AG04450 (cell line): ENCODE data around the gene CNNM2. TPM values are rescaled to one million over a fixed set of nuclear protein-coding genes. Genes with fewer than 3 reads are reported as not detected.

ENCODE experiments used
- polyA plus RNA-seq: library from polyadenylated mRNA; depleted of rRNA; stranded (reverse); fragments of >200 nt; gene quantifications from 2 replicates; pipeline ENCODE4 v1.2.3, GENCODE V29; 2011; rRNA removed
- small RNA-seq: library from RNA; depleted of rRNA; stranded (forward); fragments of <200 nt; gene quantifications from one replicate; pipeline ENCODE3, GENCODE V24; 2012; ENCODE audit warnings: low read depth; ENCODE audit not compliant: insufficient read length

Gene CNNM2
- polyA plus RNA-seq, 1 experiment = 5.2 TPM

Small RNA genes within 50 kb of the gene (small RNA-seq; reads per million reads assigned to genes)
- gene AS3MT = not detected
- not detected for gene RF00026
- not detected for gene RF02271

Other genes starting within 250 kb of the CNNM2 start
- gene ARL3, start 203.9 kb upstream of the CNNM2 start, polyA plus RNA-seq = 16.5 and 19.2 TPM in 2 replicates
- gene SFXN2, start 203.7 kb upstream of the CNNM2 start, polyA plus RNA-seq = 6.5 and 7.2 TPM in 2 replicates
- gene WBP1L, start 174.3 kb upstream of the CNNM2 start, polyA plus RNA-seq = 27.6 and 28.1 TPM in 2 replicates
- not detected in 2 replicates for gene CYP17A1, start 80.9 kb upstream of the CNNM2 start, polyA plus RNA-seq
- gene BORCS7, start 64.0 kb upstream of the CNNM2 start, polyA plus RNA-seq = 21.0 and 31.1 TPM in 2 replicates
- 4.0 and 6.7 TPM in 2 replicates for gene AS3MT, start 48.8 kb upstream of the CNNM2 start, polyA plus RNA-seq